ENCODE measurements around the gene LYPD6B. TPM values are rescaled to one million over a fixed set of nuclear protein-coding genes. Genes with fewer than 3 reads are reported as not detected.

LYPD6B gene
- total RNA-seq, 1 experiment from 2014 or later, result 0.37 TPM

DNA sequence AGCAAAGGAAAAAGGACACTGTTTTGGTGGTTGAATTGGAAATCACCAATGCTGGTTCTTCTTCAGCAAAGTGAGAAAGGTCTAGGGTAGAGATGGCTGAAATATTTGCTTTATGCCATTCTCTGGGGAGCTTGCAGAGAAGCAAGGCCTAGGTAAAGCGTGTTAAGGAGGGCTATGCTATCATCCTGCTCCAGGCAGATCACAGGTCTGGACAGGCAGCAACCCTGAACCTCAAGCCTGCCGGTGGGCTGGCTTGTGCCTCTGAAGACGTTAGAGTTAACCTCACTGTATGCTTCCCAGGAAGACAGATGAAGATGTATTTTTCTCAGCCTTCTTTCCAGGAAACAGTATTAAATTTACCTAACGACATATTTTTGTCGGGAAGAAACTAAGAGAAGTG, 153.4 kb downstream of the LYPD6B start:
- Mint-ChIP-seq H3K9me3 (ENCODE audit: unreplicated experiment) (no peaks in the 10 kb centered on the region), H3K4me3 (ENCODE audit: unreplicated experiment) (no peak overlapping the region), H3K4me1 (ENCODE audit: insufficient read depth, unreplicated experiment) (no peaks in the 10 kb centered on the region), H3K27ac (ENCODE audit: low read depth, unreplicated experiment) (no peak overlapping the region), H3K27me3 (ENCODE audit: insufficient read depth, unreplicated experiment) (no peaks in the 10 kb centered on the region), H3K36me3 (ENCODE audit: insufficient read depth, unreplicated experiment) (no peaks in the 10 kb centered on the region)
- ChIA-PET CTCF (interaction anchor here (0.6 kb wide), 1 partner anchor 1705 kb away, joined by 3 read pairs; no protein-coding TSS in a partner anchor), POLR2A (no interaction called here)
- intact Hi-C loops (cut with micrococcal nuclease), result no loop called here
- TF ChIP-seq, protein P1, sequence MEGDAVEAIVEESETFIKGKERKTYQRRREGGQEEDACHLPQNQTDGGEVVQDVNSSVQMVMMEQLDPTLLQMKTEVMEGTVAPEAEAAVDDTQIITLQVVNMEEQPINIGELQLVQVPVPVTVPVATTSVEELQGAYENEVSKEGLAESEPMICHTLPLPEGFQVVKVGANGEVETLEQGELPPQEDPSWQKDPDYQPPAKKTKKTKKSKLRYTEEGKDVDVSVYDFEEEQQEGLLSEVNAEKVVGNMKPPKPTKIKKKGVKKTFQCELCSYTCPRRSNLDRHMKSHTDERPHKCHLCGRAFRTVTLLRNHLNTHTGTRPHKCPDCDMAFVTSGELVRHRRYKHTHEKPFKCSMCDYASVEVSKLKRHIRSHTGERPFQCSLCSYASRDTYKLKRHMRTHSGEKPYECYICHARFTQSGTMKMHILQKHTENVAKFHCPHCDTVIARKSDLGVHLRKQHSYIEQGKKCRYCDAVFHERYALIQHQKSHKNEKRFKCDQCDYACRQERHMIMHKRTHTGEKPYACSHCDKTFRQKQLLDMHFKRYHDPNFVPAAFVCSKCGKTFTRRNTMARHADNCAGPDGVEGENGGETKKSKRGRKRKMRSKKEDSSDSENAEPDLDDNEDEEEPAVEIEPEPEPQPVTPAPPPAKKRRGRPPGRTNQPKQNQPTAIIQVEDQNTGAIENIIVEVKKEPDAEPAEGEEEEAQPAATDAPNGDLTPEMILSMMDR (IDR thresholded peaks at IDR 0.05; ENCODE audit: unreplicated experiment), result no peak
- no TSS peak for BruUV-seq (replicated peaks)
- no peak for DNase-seq (ENCODE audit: unreplicated experiment)

DNA sequence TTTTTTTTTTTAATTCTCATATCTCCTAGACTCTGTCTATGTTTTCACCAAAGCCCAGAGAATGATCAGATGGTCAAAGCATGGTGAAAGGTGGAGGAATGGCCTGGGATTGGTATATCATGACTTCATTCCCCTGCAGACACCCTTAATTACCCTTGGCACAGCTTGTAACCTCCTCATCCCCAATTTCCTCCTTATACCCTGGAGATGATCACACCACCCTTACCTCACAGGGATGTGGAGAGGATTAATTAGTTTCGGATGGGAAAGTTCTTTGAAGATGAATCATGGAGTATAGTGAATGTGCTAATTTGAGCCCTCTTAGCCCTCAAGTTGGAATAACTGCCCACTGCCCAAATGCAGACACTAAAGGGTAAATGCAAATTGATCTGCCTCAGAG, 153.9 kb downstream of the LYPD6B start:
- intact Hi-C loops (cut with micrococcal nuclease), result no loop called here
- ChIA-PET CTCF (no interaction called here), POLR2A (no interaction called here)
- no peaks in the 10 kb centered on the region for H3K27me3 Mint-ChIP-seq (ENCODE audit: insufficient read depth, unreplicated experiment)
- BruUV-seq (replicated peaks), result no TSS peak
- no peak overlapping the region for H3K27ac Mint-ChIP-seq (ENCODE audit: low read depth, unreplicated experiment)
- no peak overlapping the region for H3K4me3 Mint-ChIP-seq (ENCODE audit: unreplicated experiment)
- H3K4me1 Mint-ChIP-seq (ENCODE audit: insufficient read depth, unreplicated experiment), result no peaks in the 10 kb centered on the region
- H3K9me3 Mint-ChIP-seq (ENCODE audit: unreplicated experiment), result no peaks in the 10 kb centered on the region
- no peaks in the 10 kb centered on the region for H3K36me3 Mint-ChIP-seq (ENCODE audit: insufficient read depth, unreplicated experiment)
- TF ChIP-seq, protein P1 (IDR thresholded peaks at IDR 0.05; ENCODE audit: unreplicated experiment), result no peak
- DNase-seq (ENCODE audit: unreplicated experiment), result no peak

DNA sequence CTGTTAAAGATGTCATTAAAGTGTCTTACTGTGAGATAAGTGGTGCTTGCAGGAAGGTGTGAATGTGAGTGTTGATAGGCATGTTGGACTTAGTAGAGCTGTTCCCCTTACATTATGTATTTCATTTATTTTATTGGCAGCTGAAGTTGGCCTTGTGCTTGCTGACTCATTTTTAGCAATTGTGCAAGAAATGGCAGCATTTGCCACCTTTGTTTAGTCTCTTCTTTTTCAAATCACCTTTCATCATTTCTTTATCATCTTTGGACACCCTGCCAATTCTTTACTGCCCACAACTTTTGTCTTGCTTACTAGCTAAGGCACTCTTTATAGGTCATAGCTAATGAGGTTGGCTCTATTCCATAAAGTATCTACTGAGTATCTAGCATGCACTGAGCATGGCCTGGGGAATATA, 161.6 kb downstream of the LYPD6B start:
- Mint-ChIP-seq H3K4me3 (ENCODE audit: unreplicated experiment) (no peak overlapping the region), H3K9me3 (ENCODE audit: unreplicated experiment) (no peaks in the 10 kb centered on the region), H3K36me3 (ENCODE audit: insufficient read depth, unreplicated experiment) (no peaks in the 10 kb centered on the region), H3K4me1 (ENCODE audit: insufficient read depth, unreplicated experiment) (peaks cover 9% of the 10 kb centered on the region), H3K27me3 (ENCODE audit: insufficient read depth, unreplicated experiment) (no peaks in the 10 kb centered on the region), H3K27ac (ENCODE audit: low read depth, unreplicated experiment) (no peak overlapping the region)
- DNase-seq (ENCODE audit: unreplicated experiment), result peak; percentile 92
- CTCF ChIA-PET, result interaction anchor here (0.6 to 0.8 kb wide), 2 partner anchors 51 to 68 kb away, joined by 3 read pairs; no protein-coding TSS in a partner anchor
- TF ChIP-seq, protein P1 (IDR thresholded peaks at IDR 0.05; ENCODE audit: unreplicated experiment), result no peak
- POLR2A ChIA-PET, result interaction anchor here (1.1 to 1.8 kb wide), 4 partner anchors 10 to 35 kb away, joined by 3 to 4 read pairs (median 4); no protein-coding TSS in a partner anchor
- intact Hi-C loops (cut with micrococcal nuclease), result no loop called here
- BruUV-seq (replicated peaks), result no TSS peak

DNA sequence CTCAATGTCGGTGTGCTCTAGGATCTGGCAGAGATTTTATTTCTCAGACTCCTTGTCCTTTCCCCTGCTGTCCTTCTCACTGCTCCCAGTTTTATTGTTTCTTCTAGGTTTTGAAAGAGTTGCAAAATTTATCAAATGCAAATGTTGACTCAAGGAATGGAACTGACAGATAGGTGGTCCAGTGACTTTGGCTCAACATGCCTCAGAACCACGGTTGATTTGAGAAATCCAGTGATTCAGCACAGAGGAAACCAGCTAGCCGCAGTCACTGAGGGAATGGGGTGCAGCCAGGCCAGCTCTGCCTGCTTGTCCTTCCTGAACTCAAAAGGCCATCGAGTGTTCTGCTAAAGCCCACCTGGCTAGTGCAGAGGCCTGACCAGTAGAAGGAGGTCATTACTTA, 166.2 kb downstream of the LYPD6B start:
- Mint-ChIP-seq H3K27me3 (ENCODE audit: insufficient read depth, unreplicated experiment) (no peaks in the 10 kb centered on the region), H3K4me1 (ENCODE audit: insufficient read depth, unreplicated experiment) (peaks cover 9% of the 10 kb centered on the region), H3K36me3 (ENCODE audit: insufficient read depth, unreplicated experiment) (no peaks in the 10 kb centered on the region), H3K9me3 (ENCODE audit: unreplicated experiment) (no peaks in the 10 kb centered on the region), H3K27ac (ENCODE audit: low read depth, unreplicated experiment) (no peak overlapping the region), H3K4me3 (ENCODE audit: unreplicated experiment) (no peak overlapping the region)
- CTCF ChIA-PET, result interaction anchor here (1.1 kb wide), 1 partner anchor 187 kb away, joined by 3 read pairs; no protein-coding TSS in a partner anchor
- POLR2A ChIA-PET, result interaction anchor here (0.7 kb wide), 1 partner anchor 14 kb away, joined by 3 read pairs; no protein-coding TSS in a partner anchor
- DNase-seq (ENCODE audit: unreplicated experiment), result no peak
- no TSS peak for BruUV-seq (replicated peaks)
- TF ChIP-seq, protein P1 (IDR thresholded peaks at IDR 0.05; ENCODE audit: unreplicated experiment), result no peak
- intact Hi-C loops (cut with micrococcal nuclease), result no loop called here

Measured in MCF 10A (cell line).